IgD-negative memory B cell (primary cell): Measurements from ENCODE around the gene SMIM43. TPM values are rescaled to one million over a fixed set of nuclear protein-coding genes. Genes with fewer than 3 reads are reported as not detected.
"Not testable (repeated sequence)": the region's sequence is repeated elsewhere in the genome, so short reads cannot be mapped to it uniquely, and the experiment has no call there.

Source experiments
- H3K27ac Mint-ChIP-seq, 3 donors: one replicate each; pipeline ENCODE4 v1.8.0; 2020 to 2022; ENCODE audit warnings: mild to moderate bottlenecking in 3 of 3, mixed read lengths in 3 of 3, moderate library complexity in 1 of 3
- H3K27me3 Mint-ChIP-seq: one replicate; pipeline ENCODE4 v1.8.0; 2021; ENCODE audit warnings: mixed read lengths
- H3K36me3 Mint-ChIP-seq: one replicate; pipeline ENCODE4 v1.8.0; 2020; ENCODE audit warnings: mild to moderate bottlenecking, mixed read lengths
- H3K4me1 Mint-ChIP-seq, 3 donors: one replicate each; pipeline ENCODE4 v1.8.0; 2020 to 2022; ENCODE audit warnings: mixed read lengths in 3 of 3, mild to moderate bottlenecking in 1 of 3
- H3K4me3 Mint-ChIP-seq, 4 donors: one replicate each; pipeline ENCODE4 v1.8.0; 2020 to 2022; ENCODE audit warnings: mild to moderate bottlenecking in 4 of 4, mixed read lengths in 4 of 4, moderate library complexity in 3 of 4
- H3K9me3 Mint-ChIP-seq, 3 donors: one replicate each; pipeline ENCODE4 v1.8.0; 2020 to 2021; ENCODE audit warnings: mixed read lengths in 3 of 3, mild to moderate bottlenecking in 1 of 3
- polyA plus RNA-seq: library from polyadenylated mRNA; unstranded; fragments of 300-500 nt; fragmentation: Illumina TruSeq; gene quantifications from one replicate; pipeline ENCODE4 v1.2.3, GENCODE V29; 2021

SMIM43 gene
- polyA plus RNA-seq, 1 donor from 2014 or later = not detected

DNA sequence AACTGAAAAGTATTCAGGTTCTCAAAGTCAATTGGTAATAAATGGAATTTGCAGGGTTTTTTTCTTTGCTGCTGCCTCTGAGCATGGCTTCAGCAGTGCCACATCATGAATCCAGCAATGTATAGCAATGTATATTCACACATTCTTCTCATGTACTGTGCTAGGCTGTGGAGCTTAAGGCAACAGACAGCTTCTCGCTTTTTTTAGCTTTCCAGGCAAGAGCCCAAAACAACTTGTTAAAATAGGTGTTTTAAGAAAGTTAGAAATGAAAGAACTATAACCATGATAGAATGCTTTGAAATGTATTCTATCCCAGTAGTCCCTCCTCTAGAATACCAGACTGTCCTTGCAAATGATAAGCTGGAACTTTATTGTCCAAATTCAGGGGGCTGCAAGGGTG, 30.4 kb downstream of the SMIM43 start:
- H3K36me3 Mint-ChIP-seq = no peaks in the 10 kb centered on the region
- no peak overlapping the region for H3K4me3 Mint-ChIP-seq
- H3K27me3 Mint-ChIP-seq = peaks cover 5% of the 10 kb centered on the region
- H3K4me1 Mint-ChIP-seq = no peaks in the 10 kb centered on the region
- H3K9me3 Mint-ChIP-seq = peaks cover 0 to 2% (median 0%) of the 10 kb centered on the region in 3 donors
- H3K27ac Mint-ChIP-seq = no peak overlapping the region

- Mint-ChIP-seq H3K4me3 (no peak overlapping the region), H3K9me3 (peaks cover 0 to 2% (median 0%) of the 10 kb centered on the region in 3 donors), H3K36me3 (no peaks in the 10 kb centered on the region), H3K27me3 (peaks cover 5% of the 10 kb centered on the region), H3K27ac (no peak overlapping the region), H3K4me1 (no peaks in the 10 kb centered on the region)
These were observed 31.0 kb downstream of the SMIM43 start for GRCh38 chr4:121733942-121734341.

- H3K36me3 Mint-ChIP-seq, H3K27ac Mint-ChIP-seq, H3K4me3 Mint-ChIP-seq, H3K4me1 Mint-ChIP-seq, H3K27me3 Mint-ChIP-seq, H3K9me3 Mint-ChIP-seq: not testable (repeated sequence)
These were observed 35.2 kb downstream of the SMIM43 start for GRCh38 chr4:121729753-121730152.

GRCh38 chr4:121728798-121729226, 36.2 kb downstream of the SMIM43 start:
- Mint-ChIP-seq H3K27ac (no peak overlapping the region), H3K4me3 (no peak overlapping the region), H3K36me3 (no peaks in the 10 kb centered on the region), H3K4me1 (peaks cover 0 to 2% (median 0%) of the 10 kb centered on the region in 3 donors), H3K27me3 (peaks cover 5% of the 10 kb centered on the region), H3K9me3 (peaks cover 0 to 2% (median 0%) of the 10 kb centered on the region in 3 donors)

GRCh38 chr4:121728066-121728465, 36.9 kb downstream of the SMIM43 start:
- Mint-ChIP-seq H3K4me1 (peaks cover 0 to 2% (median 0%) of the 10 kb centered on the region in 3 donors), H3K9me3 (peaks cover 0 to 2% (median 0%) of the 10 kb centered on the region in 3 donors), H3K36me3 (peaks cover under 1% of the 10 kb centered on the region), H3K27ac (no peak overlapping the region), H3K4me3 (no peak overlapping the region), H3K27me3 (peaks cover 5% of the 10 kb centered on the region)

DNA sequence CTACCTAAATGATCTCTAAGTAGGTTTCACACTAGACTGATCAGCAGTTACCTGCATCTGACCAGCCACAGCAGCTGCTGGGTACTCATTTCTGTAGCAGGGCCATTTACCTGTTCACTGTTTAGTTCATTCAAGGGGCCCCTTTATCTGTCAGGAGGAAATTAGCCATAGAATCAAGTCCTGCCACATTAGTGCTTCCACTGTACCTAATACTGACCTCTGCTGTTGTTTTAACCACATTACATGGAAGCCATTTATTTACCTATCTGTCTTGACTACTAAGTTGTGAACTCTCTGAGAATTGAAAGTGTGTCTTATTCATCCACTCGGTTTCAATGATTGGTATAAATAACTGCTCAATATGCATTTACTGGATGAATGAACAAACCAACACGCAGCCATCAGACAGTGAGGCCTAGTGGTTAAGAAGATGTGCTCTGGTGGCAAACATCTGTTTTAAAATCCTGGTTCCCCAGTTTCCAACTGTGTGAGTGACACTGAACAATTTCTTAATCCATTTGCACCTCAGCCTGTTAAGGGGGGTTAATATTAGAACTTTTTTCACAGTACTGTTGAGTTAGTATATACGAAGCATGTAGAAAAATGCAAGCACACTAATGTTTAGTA, 38.2 kb downstream of the SMIM43 start:
- Mint-ChIP-seq H3K36me3 (peaks cover 2% of the 10 kb centered on the region), H3K9me3 (peaks cover 0 to 2% (median 0%) of the 10 kb centered on the region in 3 donors), H3K27ac (peak overlapping the region in 1 of 3 donors; percentile 73)

DNA sequence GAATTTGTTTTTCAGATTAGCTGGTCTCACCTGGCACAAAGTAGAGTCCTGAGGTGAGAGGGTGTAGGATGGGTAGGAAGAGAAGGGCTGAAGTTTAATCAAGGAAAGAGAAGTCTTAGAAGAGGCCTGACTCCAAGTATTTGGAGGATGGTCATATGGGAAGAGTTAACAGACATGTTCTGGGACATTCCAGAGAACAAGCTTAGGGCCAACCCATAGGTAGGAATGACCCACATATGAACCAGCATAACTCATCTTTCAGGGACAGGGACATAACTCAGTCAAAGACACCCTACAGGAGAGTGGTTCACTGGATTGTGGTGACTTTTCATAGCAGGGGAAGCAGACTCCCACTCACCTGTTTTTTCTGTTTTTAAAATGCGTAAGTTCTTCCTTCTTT, 40.3 kb downstream of the SMIM43 start:
- peaks cover 0 to under 1% (median 0%) of the 10 kb centered on the region in 3 donors for H3K9me3 Mint-ChIP-seq
- peaks cover 2% of the 10 kb centered on the region for H3K36me3 Mint-ChIP-seq
- no peaks in the 10 kb centered on the region for H3K27me3 Mint-ChIP-seq
- peaks cover 0 to 2% (median 0%) of the 10 kb centered on the region in 3 donors for H3K4me1 Mint-ChIP-seq
- H3K27ac Mint-ChIP-seq = no peak overlapping the region
- no peak overlapping the region for H3K4me3 Mint-ChIP-seq

More for the DNA sequence above, 38.2 kb downstream of the SMIM43 start:
- Mint-ChIP-seq H3K27me3 (peaks cover 2% of the 10 kb centered on the region), H3K4me1 (peaks cover 0 to 2% (median 0%) of the 10 kb centered on the region in 3 donors), H3K4me3 (no peak overlapping the region)

- Mint-ChIP-seq H3K4me1 (peaks cover 0 to 1% (median 0%) of the 10 kb centered on the region in 3 donors), H3K9me3 (no peaks in the 10 kb centered on the region), H3K27ac (no peak overlapping the region), H3K36me3 (peaks cover 2% of the 10 kb centered on the region), H3K27me3 (peaks cover 2% of the 10 kb centered on the region), H3K4me3 (no peak overlapping the region)
These were observed 43.3 kb downstream of the SMIM43 start for GRCh38 chr4:121721700-121722099.

GRCh38 chr4:121720109-121720508, 44.9 kb downstream of the SMIM43 start:
- peaks cover 2% of the 10 kb centered on the region for H3K36me3 Mint-ChIP-seq
- H3K27ac Mint-ChIP-seq = no peak overlapping the region
- peaks cover 2% of the 10 kb centered on the region for H3K27me3 Mint-ChIP-seq
- H3K4me1 Mint-ChIP-seq = no peaks in the 10 kb centered on the region
- no peaks in the 10 kb centered on the region for H3K9me3 Mint-ChIP-seq
- no peak overlapping the region for H3K4me3 Mint-ChIP-seq

GRCh38 chr4:121717680-121718237, 47.2 kb downstream of the SMIM43 start:
- H3K9me3 Mint-ChIP-seq = no peaks in the 10 kb centered on the region
- H3K36me3 Mint-ChIP-seq = no peaks in the 10 kb centered on the region
- no peaks in the 10 kb centered on the region for H3K4me1 Mint-ChIP-seq
- no peak overlapping the region for H3K4me3 Mint-ChIP-seq
- peaks cover 2% of the 10 kb centered on the region for H3K27me3 Mint-ChIP-seq
- peak overlapping the region in 1 of 3 donors; percentile 3 for H3K27ac Mint-ChIP-seq

GRCh38 chr4:121714548-121714947, 50.4 kb downstream of the SMIM43 start:
- no peak overlapping the region for H3K27ac Mint-ChIP-seq
- H3K4me1 Mint-ChIP-seq = peaks cover 0 to 6% (median 0%) of the 10 kb centered on the region in 3 donors
- no peaks in the 10 kb centered on the region for H3K36me3 Mint-ChIP-seq
- H3K27me3 Mint-ChIP-seq = peaks cover 18% of the 10 kb centered on the region
- H3K9me3 Mint-ChIP-seq = no peaks in the 10 kb centered on the region
- no peak overlapping the region for H3K4me3 Mint-ChIP-seq

DNA sequence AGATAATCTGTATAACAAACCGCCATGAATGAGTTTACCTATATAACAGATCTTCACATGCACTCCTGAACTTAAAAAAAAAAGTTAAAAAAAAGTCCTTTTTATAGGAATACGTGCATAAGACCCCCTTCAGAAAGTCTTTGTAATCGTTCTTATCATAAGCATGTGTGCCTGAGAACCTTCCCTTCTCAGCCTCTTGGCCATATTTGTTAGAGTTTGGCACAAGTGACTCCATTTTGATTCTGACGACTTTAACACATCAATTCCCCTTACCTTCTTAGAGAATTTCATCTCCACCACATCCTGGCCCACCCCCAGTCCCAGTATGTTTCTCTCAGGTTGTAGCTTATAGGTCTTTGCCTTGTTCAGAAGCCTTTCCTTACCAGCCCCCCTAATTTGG, 52.2 kb downstream of the SMIM43 start:
- Mint-ChIP-seq H3K36me3 (no peaks in the 10 kb centered on the region), H3K4me3 (no peak overlapping the region), H3K27me3 (peaks cover 29% of the 10 kb centered on the region), H3K4me1 (peaks cover 0 to 6% (median 0%) of the 10 kb centered on the region in 3 donors), H3K27ac (no peak overlapping the region), H3K9me3 (no peaks in the 10 kb centered on the region)

- Mint-ChIP-seq H3K4me3 (no peak overlapping the region), H3K4me1 (peaks cover 0 to 6% (median 0%) of the 10 kb centered on the region in 3 donors), H3K36me3 (no peaks in the 10 kb centered on the region), H3K27ac (no peak overlapping the region), H3K9me3 (no peaks in the 10 kb centered on the region), H3K27me3 (peaks cover 31% of the 10 kb centered on the region)
These were observed 52.8 kb downstream of the SMIM43 start for GRCh38 chr4:121712001-121712651.

- Mint-ChIP-seq H3K4me3 (peak overlapping the region in 1 of 4 donors; percentile 28), H3K4me1 (peaks cover 0 to 6% (median 0%) of the 10 kb centered on the region in 3 donors), H3K27ac (no peak overlapping the region), H3K9me3 (no peaks in the 10 kb centered on the region), H3K27me3 (peaks cover 33% of the 10 kb centered on the region), H3K36me3 (no peaks in the 10 kb centered on the region)
These were observed 53.5 kb downstream of the SMIM43 start for GRCh38 chr4:121711263-121712000.
